CD4-positive, alpha-beta T cell treated with Interleukin-4 for 1 hour (primary cell): ENCODE results near the gene XAGE3.
"Not testable (repeated sequence)": the region's sequence is repeated elsewhere in the genome, so short reads cannot be mapped to it uniquely, and the experiment has no call there.

Source experiments
- DNase-seq, 2 donors: peaks; one replicate each; pipeline ENCODE4 v3.0.0-alpha.2; 2020 to 2022

XAGE3 gene, protein sequence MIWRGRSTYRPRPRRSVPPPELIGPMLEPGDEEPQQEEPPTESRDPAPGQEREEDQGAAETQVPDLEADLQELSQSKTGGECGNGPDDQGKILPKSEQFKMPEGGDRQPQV

DNA sequence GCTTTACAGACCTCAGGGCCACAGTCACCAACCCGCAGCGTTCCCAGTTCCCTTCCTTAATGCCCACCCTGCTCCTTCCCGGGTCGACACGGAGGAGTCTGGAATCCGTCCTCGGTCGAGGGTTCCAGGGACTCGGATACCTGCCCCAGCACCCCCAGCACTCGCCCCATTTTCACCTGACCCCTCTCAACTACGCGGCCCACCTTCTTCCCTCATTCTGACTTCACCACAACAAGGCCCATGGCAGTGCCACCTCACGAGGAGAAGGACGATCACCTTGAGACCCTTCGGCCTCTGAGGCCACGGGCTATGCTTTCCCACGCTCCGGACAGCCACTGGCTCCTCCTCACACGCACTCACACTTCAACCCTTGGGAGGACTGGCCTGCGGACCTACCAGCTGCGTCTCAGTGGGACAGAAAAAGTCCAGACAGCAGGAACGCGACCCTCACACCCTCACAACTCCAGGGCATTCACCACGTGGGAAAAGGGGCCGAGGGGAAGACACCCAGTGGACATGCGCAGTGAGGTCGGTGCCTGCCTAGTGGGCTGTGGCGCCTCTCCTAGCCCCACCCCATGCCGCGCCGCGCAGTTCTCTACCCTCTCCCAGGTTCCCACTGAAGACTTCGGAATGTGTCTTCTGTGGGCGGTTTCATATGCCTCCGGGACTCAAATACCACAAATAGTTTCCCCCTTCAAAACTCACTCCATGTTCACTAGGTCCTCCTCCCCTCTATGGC is at the start of gene XAGE3:
TSS of gene XAGE3 (minus strand) at position 474 of the 739 bp plus-strand sequence. CDS start 950 bp downstream, outside the sequence.
- no peak for DNase-seq

DNA sequence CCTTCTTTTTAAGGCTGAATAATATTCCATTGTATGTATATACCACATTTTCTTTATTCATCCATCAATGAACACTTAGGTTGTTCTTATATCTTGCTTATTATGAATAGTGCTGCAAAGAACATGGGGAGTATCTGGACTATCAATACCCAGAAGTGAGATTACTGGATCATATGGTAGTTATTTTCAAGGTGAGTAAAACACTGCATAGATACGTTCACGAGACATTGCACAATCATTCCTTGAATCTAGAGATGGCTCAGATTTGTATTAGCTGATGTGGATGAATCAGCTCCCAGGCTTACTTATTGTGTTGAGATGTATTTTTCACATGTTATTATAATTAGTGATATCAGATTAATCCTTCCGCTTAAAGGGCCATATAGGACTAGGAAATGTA is 46.8 kb upstream of the XAGE3 start:
- DNase-seq = not testable (repeated sequence)

DNA sequence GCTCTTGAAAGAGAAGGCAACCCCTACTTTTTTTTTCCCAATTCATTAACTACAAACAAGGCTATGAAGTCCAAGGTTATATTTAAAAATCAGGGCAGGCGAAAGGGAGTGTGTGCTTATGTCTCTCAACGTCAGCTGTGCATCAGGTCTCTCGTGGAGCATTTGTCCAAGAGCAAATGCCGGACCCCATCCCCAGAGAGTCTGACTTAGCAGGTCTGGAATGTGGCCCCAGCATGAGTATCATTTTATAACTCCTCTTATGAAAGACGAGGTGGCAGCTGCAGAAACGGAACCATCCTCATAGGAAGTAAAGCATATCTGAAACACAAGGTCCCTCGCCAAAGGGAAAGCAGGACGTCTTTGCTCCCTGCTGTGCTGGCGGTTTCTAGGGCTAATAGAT is 45.8 kb upstream of the XAGE3 start:
- DNase-seq = not testable (repeated sequence)

DNA sequence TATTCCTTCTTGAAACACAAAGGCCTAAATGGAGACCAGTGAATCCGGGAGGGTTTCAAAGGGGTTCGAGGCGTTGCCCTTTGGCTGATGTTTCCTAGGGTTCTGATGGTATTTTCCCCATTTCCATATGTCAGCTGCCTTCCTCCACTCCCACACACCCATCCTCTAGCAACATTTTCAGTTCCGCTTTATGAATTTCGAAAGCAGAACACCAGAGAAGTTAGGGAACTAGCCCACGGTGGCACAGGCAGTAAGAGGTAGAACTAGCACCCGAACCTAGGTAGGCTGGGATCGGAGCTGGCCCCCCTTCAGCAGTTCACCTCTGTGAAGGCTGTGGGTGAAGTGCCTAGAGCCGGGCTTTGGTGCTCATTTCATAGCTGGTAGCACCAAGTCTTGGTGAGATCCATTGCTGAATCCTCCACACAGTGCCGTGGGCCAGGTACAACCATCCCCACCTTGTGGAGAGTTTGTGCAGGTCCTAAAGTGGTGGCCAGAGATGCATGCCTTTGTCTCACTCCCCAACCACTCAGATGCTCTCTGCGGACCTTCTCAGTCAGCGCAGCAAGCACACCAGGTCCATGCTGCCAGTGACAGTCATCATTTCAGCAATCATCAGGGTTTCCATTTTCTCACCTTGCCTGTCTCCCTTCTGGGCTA is 41.6 kb upstream of the XAGE3 start:
- not testable (repeated sequence) for DNase-seq

DNA sequence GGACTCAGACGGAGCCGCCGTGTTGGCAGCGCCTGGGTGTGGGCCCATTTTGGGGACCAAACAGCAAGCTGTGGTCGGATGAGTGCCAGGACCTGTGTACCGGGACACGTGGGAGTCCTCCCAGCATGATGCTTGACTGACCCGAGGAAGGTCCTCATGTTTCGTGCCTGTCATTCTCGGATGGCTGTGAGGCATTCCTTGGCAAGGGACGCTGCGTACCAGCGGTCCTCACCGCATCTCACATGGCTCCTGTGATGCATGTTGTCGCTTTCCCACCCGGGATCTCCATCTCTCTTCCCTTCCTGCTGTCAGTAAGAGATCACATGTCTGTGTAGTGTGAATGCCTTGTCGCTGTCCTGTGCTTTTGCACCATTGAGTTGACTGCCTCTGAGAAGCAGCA is 40.0 kb upstream of the XAGE3 start:
- not testable (repeated sequence) for DNase-seq

DNA sequence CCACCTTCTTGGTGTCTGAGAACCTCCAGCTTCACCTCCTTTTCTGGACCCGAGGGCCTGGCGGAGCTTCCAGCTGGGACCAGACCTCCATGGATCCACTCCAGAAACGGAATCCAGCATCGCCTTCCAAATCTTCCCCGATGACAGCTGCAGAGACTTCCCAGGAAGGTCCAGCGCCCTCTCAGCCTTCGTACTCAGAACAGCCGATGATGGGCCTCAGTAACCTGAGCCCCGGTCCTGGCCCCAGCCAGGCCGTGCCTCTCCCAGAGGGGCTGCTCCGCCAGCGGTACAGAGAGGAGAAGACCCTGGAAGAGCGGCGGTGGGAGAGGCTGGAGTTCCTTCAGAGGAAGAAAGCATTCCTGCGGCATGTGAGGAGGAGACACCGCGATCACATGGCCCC is 39.3 kb upstream of the XAGE3 start:
- DNase-seq = not testable (repeated sequence)

DNA sequence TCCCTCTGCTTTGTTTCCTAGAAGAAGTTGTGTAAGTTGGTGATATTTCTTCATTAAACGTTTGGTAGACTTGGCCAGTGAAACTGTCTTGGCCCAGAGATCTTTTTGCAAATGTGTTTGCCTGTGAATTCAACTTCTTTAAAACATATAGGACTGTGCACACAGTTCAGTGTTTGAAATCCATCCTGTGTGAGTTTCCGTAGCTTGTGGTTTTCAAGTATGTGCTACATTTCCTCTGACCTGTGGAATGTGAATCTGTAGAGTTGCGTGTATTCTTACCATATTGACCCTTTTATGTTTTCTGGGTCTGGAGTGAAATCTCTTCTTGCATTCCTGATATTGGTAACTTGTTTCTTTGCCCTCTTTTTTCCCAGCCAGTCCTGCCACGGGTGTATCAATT is 38.2 kb upstream of the XAGE3 start:
- not testable (repeated sequence) for DNase-seq

DNA sequence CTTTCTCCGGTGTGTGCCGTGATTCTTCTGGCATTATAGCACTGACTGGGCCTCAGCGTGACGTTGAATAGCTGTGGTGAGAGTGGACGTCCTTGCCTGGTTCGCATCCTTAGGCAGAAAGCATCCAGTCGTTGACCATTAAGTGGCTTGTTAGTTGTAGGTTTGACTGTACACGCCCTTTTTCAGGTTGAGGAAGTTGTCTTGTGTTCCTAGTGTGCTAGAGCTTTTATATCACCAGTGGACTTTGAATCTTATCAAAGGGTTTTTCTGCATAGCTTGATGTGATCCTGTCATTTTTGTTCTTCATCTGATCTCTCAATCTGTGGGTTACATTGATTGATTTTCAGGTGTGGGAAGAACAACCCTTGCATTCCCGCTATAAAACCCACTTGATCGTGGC is 37.6 kb upstream of the XAGE3 start:
- not testable (repeated sequence) for DNase-seq

DNA sequence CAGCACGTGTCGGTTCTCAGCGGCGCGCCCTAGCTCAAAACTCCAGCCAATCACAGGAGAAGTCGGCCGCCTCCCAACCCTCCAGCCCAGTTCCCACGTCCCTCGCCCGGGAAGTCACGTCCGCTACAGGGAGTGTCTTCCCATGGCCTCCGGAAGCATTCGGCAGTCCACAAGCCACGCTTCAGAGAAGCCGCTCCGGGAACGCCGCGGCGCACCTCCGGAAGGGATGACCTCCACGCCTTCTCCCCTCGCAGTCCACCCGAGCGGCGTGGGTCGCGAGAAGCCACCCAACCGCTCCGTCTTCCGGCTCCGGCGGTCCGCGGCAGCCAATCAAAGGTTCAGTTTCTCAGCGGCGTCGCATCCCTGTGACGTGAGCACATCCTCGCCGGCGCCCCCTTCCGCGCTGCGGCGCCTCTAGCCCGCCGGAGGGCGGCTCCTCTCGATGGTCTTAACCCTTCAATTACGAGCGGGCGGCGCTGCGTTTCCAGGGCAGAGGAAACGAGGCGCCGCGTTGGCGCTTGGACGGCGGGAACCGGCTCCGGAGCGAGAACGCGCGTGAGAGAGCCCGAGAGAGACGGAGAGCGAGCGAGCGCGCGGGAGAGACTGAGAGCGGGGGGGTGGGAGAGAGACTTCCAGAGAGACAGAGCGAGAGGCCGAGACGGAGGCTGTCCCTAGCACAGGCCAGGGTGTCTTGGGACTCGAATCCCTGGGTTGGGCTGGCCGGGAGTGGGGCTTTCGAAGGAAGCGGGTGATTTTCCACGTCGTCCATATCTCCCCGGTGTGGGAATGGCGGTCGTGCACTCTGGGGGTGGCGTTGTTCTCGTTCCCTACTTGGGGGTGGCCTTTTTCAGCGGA is 29.2 kb upstream of the XAGE3 start, which contains the start of gene FAM156B:
TSS of gene FAM156B (plus strand) at position 476 of the 855 bp plus-strand sequence. CDS start 9,896 bp downstream, outside the sequence.
- not testable (repeated sequence) for DNase-seq

DNA sequence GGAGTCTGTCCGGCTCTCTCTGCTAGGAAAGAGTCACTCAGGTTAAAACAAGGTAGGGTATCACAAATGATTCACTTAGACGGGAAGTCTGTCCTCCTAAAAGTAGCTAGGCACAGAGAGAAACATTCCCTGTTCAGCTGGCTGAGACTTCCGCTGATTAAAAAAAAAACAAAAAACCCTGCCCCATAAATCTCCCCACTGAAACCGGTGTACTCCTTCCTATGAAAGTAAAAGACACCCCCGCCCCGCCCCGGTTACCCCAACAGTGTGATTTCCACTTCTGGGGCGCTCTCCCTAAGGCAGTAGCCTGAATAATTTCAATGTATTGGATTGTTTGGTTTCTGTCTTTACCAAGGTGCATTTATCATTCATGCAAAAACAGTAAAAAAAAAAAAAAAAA is 28.6 kb upstream of the XAGE3 start:
- DNase-seq = not testable (repeated sequence)

DNA sequence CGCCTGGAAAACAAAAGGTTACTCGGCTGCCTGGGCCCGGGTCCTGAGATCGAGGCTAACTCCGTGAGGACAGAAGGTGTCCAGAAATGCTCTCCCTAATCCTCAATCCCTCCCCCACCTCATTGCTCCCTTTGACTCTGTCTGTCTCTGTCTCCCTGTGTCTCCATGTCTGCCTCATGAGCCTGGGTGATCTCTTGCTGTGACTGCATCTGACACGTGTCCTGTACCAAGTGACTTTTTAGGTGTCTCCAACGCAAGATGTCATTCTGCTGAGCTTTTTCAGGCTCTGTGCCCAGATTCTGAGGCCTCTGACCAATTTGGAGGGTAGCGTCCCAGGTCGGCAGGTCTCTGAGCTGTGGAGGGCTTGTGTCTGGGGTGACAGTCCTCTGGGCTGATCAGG is 20.2 kb upstream of the XAGE3 start:
- DNase-seq = not testable (repeated sequence)

DNA sequence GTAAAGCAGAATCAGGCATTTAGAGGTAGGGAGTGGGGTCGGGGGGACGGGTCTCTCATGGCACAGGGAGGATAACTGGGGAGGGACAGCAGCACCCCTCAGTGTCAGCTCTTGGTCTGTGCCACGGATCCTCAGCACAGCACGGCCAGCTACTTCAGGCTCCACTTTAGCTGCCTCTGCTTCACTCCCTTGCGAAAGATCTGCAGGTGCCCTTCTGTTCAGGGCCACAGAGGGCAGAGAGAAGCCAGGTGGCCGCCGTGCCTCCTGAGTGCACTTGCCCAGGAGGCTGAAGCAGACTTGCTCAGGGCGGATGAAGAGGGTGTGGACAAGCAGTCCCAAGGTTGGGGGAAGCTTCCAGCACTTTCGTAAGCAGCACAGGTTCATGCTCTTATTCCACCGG is 19.6 kb upstream of the XAGE3 start:
- DNase-seq = not testable (repeated sequence)

DNA sequence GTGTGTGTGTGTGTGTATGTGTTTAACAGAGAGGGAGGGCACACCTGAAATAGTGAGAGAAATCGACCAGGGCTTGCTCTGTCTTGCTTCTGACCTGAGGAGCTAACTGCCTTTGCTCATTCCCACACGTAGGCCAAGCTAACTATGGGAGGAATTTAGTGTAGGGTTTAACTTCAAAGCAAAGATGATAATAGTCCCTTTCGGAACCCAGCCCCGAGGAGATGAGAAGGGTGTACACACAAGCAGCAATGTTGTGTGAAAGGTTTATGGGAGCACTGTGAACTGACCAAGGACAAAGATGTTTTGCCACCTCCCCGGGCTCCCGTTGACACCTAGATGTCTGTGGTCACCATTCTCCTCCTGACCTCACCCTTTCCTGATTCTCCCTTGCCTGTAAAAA is 8.5 kb upstream of the XAGE3 start:
- DNase-seq = not testable (repeated sequence)

DNA sequence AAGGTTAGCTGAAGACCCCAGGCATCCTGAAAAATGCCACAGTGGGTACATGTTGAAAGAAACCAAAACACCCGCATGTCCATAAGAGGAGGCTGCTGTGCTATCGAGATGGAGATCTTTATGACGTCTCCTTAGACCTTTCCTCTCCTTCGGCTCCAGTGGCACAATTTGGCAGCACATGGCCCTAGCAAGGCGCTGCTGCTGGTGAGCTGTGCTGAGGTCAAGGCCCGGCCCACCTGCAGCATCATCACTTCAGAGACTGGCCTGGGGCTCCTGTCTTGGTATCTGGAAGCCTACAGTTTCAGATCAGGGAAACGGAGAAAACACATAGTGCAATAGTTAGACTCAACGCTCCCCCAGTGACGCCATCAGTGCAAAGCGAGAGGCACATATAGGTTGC is 7.6 kb upstream of the XAGE3 start:
- DNase-seq = not testable (repeated sequence)

DNA sequence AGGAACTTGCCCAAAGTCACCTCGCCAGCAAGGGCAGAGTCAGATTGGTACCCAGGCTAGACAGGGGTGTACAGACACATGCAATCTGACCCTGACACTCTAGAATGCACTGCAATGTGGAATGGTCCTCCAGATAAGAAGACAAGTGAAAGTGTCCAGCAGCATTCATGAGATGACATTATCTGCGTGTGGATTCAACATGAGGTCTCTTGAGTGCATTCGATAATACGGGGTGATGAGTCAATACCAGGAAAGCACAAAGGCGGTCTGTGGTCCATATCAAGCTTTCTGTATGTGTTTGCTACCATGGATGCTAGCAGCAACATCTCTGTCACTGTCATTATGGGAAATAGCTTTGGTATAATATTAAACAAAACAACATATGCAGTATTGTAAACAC is 6.8 kb upstream of the XAGE3 start:
- DNase-seq = no peak

DNA sequence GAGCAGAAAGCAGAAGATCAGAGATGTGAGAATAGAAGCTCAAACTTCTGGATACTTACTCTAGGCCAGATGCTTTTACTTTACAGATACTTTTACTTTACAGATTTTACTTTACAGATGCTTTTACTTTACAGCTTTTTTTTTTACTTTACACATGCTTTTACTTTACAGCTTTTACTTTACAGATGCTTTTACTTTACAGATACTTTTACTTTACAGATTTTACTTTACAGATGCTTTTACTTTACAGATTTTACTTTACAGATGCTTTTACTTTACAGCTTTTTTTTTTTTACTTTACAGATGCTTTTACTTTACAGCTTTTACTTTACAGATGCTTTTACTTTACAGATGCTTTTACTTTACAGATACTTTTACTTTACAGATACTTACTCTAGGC is 5.9 kb upstream of the XAGE3 start:
- not testable (repeated sequence) for DNase-seq

DNA sequence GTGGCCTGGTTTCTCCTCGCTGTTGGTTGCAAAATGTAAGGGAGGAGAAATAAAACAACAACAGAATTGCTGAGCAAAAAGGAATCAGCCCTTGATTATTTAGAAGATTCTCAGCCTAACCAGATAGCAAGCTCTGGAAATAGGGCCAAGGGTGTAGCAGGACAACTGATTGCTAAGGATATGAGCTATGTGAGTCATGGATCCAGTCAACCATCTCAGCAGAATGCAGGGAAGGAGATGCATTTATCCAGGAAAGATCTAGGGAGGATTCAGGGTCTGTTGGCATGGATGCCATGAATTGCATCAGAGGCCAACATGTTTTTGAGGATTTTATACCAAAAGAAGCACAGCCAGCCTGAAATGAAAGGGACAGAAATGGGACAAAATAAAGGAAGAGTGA is 2.2 kb upstream of the XAGE3 start:
- no peak for DNase-seq

DNA sequence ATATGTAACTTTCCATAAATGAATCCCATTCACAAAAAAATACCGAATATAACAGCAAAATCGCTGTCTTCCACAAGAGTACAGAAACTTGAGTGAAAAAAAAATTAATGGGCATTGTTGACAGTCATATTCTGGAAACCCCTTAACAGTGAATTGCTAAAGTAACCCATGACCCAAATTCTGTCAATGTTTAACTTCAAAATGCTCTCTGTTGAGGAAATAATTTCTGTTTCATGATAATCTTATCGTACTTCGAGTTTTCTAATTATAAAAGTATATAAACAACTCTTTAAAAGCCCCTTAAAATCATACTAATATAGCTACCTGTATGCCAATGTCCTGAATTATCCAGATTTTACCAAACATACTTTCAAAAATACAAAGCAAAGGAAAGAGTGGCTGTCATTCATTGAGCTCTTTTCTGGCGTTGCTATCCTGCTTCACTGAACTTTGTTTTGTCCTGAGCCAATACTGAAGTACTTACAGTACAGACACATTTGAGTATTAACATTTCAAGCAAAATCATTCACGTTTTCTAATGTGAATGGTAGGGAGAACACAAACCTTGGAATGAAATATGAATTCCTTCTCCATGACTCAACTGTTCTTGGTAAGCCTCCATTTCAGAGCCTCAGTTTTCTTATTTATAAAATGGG is 2.4 kb downstream of the XAGE3 start:
- no peak for DNase-seq

DNA sequence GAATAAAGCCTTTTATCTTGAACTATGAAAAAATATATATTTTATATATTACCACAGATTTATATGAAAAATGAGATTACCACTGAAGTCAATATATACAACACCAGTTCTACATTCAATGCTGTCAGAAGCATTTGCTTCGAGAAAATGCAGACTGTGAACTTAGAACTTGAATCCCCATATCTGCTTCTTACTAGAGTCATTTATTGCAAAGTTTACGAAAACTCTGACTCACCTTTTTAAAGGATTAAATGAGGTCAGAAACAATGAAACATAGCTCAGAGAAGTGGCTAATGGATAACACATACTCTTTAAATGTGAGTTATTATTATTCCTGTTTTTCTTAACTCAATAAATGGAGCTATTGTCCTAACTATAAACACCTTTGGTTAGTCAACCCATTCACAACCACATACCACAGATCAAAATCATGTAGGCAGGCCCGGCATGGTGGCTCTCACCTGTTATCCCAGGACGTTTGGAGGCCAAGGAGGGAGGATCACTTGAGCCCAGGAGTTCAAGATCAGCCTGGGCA is 10.8 kb downstream of the XAGE3 start:
- DNase-seq = not testable (repeated sequence)

DNA sequence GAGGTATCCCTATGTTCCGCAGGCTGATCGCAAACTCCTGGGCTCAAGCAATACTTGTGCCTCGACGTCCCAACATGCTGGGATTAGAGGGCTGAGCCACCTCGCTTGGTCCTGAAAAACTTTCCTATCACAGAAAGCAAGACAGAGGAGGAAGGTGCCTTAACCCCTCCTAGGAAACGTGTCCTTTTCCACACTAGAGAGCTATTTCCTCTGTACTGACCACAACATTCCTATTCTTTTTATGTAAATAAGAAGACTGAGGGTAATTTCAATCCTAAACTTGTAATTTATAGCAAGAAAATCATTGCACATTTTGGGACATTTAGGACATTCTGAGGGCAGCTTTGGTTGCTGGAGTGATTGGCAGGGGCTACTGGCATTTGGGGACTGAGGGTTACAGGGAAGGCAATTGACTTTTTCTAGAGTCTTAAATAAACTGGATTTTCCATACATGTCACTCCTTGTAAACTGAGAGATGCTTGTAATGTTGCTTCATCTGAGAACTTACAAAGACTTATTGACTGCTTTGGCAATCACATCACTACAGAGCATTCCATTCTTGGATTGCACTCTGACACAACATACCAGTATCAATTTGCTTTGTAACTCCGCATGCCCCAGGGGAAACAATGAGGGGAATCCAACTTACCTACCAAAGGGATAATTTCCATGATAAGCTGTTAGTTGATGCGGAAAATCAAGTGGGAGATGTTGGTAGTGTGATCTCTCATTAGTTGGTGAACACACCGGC is 15.6 kb downstream of the XAGE3 start:
- no peak for DNase-seq

DNA sequence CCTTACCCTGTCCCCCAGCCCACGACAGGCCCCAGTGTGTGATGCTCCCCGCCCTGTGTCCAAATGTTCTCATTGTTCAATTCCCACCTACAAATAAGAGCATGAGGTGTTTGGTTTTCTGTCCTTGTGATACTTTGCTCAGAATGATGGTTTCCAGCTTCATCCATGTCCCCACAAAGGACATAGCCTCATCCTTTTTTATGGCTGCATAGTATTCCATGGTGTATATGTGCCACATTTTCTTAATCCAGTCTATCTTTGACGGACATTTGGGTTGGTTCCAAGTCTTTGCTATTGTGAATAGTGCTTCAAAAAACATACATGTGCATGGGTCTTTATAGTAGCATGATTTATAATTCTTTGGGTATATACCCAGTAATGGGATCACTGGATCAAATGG is 24.3 kb downstream of the XAGE3 start:
- not testable (repeated sequence) for DNase-seq
